ENCODE data around the gene RTN4RL1. TPM values are rescaled to one million over a fixed set of nuclear protein-coding genes. Genes with fewer than 3 reads are reported as not detected.

The RTN4RL1 gene
- total RNA-seq, 1 experiment from 2014 or later, result 0.69 TPM

GRCh38 chr17:1949754-1950153, 75.4 kb downstream of the RTN4RL1 start:
- no peak for DNase-seq (ENCODE audit: low read depth)

- DNase-seq (ENCODE audit: low read depth), result no peak
These were observed 76.7 kb downstream of the RTN4RL1 start for GRCh38 chr17:1948517-1948825.

- no peak for DNase-seq (ENCODE audit: low read depth)
These were observed 77.2 kb downstream of the RTN4RL1 start for GRCh38 chr17:1947743-1948516.

GRCh38 chr17:1947229-1947742, 77.8 kb downstream of the RTN4RL1 start:
- no peak for DNase-seq (ENCODE audit: low read depth)

GRCh38 chr17:1946021-1946932, 78.9 kb downstream of the RTN4RL1 start:
- DNase-seq (ENCODE audit: low read depth), result no peak

- DNase-seq (ENCODE audit: low read depth), result no peak
These were observed 79.5 kb downstream of the RTN4RL1 start for GRCh38 chr17:1945621-1946020.

GRCh38 chr17:1943436-1943831, 81.7 kb downstream of the RTN4RL1 start:
- no peak for DNase-seq (ENCODE audit: low read depth)

- DNase-seq (ENCODE audit: low read depth), result no peak
These were observed 82.3 kb downstream of the RTN4RL1 start for GRCh38 chr17:1942666-1943435.

GRCh38 chr17:1942066-1942365, 83.1 kb downstream of the RTN4RL1 start:
- no peak for DNase-seq (ENCODE audit: low read depth)

DNA sequence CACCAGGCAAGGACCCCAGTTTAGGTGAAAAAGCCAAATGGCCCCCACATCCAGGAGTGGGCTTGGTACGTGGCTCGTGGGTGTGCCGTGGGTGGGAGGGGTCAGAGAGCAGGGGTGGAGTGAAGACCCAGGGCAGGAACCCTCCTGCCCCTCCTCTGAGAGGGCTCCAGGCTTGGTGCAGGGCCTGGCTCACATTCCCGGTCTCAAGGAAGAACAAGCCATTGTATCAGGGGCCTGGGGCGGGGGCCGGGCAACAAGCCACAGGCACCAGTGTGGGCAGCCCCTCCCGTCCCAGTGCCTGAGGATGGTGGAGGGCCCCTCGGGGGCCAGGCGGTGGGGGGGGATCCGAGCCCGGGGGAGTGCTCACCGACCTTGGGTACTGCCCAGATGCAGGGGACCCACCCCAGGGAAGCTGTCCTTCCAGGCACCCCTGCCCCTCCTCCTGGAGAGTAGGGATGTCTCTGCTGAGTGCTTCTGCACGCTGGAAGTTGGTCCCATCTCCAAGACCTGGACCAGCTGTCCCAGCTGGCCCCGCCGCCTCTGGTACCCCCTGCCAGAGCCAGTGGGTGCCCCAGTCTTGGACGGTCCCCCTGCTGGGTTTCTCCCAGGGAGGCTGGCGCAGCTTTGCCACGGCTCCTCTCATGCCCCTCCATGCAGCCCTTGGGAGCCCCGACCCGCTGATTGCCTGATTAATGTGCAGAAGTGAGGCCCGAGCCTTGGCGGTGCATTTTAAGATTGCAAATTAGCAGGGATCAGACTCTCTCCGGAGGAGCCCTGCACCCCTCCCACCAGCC, 83.7 kb downstream of the RTN4RL1 start:
- DNase-seq (ENCODE audit: low read depth), result no peak

DNA sequence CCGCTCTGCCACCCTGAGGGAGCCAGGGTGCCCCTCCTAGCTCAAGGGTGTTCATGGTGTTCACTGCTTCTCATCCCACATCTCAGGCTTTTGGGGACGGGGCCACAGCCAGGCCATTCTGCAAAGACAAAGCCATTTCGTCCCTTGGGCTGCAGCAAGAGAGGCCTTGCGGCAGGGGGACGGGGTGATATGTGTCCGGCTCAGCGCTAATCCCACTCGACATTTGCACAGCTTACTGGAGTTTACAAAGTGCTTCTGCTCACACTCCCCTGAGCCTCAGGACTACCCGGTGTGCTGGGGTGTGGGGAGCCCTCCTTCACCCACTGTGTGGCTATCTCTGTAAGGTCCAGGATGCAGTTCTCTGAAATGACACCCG, 84.3 kb downstream of the RTN4RL1 start:
- no peak for DNase-seq (ENCODE audit: low read depth)

DNA sequence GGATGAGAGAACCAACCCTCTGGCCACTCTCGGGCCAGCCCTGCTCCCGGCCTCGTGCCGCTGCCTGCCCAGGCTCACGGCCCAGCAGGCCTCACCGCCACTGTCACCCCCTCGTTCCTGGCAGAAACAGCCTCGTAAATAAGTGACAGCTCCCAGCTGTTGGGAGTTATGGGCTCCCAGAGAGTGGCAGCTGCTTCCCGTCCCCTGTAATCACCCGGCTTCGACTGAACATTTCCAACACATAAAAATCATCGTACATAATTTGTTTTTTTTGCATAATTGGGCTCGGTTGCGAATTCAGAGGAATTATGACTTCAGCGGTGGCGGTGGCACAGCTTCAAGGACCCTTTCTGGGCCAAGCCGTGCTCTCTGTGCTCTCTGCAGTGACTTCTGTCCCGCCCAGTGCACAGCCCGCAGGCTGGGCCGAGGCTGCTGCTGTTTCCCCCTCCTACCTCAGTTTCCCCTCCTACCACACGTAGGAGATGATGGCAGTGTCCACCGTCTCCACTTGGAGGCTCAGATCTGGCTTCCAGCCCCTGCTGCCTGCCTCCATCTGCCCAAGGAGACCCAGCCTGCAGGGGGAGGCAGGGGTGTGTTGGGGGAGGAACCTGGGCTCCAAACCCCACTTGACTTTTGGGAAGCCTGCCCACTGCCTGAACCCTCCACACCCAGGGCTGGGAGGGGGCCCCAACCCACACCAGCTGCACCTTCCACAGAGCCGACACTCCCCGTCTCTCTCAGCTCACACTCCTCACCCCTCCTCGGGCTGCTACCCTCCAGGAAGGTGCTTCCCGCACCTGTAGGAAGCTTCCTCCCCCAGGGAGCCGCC, 84.9 kb downstream of the RTN4RL1 start:
- DNase-seq (ENCODE audit: low read depth), result peak; percentile 75

DNA sequence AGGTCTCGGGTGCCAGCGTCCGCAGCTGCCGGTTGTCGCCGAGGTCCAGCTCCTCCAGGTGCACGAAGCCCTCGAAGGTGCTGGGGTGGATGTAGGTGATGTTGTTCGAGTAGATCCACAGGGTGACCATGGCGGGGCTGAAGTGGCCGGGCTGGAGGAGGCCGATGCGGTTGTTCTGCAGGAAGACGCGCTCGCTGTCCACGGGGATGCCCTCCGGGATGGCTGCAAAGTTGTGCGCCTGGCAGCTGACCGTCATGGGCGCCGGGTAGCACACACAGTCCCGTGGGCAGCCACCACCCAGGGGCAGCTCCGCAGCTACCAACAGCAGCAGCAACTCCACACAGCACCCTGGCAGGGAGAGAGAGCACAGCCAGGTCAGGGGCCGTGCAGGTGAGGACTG, 87.7 kb downstream of the RTN4RL1 start:
- DNase-seq (ENCODE audit: low read depth), result no peak

DNA sequence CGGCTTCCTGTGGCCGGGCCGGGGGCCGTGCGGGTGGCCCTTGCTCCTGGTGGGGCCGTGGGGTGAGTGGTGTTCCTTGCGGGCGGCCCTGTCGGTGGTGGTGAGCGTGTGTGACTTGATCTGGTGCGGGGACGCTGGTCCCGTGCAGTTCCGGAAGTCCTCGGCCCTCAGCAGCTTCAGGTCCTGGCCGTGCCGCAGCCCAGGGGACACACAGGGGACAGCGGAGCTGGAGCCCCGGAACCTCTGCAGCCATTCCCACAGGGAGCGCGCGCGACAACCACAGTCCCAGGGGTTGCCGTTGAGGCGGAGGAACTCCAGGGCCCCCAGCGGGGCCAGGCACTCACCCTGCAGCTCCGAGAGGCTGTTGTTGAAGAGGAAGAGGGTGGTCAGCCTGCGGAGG, 88.4 kb downstream of the RTN4RL1 start:
- no peak for DNase-seq (ENCODE audit: low read depth)

DNA sequence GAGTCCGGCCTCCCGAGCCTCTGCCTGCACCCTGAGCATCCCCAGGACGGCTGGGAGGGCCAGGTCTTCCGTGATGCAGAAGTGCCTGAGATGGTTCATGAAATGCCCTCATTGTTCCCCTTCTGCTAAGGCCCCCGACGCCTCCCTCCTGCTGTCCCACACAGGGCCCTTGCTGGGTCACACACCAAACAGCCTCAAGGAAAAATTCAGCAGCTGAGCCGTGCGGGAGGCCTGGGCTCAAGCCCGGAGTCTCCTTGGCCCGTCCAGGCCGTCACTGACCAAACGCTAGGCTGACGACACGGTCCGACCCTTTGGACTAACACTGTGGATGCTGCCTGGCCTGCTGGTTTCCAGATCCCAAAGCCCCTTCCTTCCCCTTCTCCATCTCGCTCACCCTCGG, 90.2 kb downstream of the RTN4RL1 start:
- DNase-seq (ENCODE audit: low read depth), result no peak

DNA sequence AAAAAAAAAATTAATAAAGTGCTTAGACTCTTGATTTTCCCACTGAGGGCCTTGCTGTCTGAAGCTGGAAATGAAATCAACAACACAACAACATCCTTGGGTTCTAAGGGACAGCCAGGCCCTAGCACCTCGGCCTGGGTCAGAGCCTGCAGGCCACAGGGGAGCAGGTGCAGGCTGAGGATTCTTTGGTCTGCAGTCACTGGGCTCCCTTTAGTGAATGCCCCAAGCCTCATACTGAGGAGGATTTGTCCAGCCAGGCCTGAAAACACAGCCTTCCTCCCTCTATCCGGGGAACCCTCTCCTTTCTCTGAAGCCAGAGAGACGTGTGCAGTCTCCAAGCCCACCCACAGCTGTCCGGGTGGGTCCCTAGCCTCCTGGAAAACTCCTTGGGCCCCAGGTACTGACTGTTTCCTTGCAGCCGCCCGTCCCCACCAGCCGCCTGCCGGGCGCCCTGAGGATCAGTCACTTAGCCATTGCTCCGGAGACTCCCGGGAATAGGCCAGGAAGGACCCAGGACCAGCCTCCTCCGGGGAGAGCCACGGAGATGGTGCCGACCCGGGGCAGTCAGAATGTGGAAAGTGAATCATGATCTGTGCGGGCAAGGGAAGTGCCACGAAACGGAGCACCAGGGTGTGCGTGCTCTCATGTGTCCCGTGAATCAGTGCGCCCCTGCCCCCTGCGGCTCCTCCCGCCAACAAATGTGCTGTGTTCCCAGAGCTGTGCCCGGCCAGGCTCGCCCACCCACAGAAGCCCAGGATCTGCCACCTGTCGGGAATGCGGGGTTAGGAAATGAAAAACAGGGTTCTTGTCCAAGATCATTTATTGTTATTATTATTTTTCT, 91.0 kb downstream of the RTN4RL1 start:
- no peak for DNase-seq (ENCODE audit: low read depth)

DNA sequence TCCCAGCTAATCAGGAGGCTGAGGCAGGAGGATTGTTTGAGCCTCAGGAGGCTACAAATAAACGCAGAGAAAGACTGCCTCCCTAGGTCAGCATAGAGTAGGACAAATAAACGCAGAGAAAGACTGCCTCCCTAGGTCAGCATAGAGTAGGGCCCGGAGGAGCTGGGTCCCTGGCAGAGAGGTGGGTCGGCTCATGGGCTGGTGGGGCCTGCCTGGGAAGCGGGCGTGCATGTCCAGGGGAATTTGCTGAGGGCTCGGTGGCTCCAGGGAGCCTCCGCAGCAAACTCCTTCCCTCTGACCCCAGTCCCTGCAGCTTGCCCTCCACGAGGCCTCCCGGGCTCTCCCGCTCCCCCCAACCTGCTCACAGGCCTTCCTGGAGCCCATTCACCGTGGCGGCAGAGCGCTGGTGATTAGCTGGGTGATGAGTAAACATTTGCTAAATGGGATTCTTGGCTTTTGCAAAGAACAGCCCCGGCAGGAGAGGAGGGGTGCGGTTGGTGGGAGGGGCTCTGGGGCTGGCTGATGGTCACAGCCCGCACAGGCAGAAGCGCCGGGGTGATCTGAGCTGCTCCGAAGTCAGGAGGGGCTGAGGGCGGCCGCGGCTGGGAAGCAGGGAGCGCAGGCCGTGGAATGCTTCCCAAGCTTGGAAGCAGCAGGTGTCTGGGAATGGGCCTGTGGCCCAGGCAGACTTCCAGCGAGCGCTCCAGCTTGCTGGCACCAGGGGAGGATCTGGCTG, 93.1 kb downstream of the RTN4RL1 start:
- no peak for DNase-seq (ENCODE audit: low read depth)

DNA sequence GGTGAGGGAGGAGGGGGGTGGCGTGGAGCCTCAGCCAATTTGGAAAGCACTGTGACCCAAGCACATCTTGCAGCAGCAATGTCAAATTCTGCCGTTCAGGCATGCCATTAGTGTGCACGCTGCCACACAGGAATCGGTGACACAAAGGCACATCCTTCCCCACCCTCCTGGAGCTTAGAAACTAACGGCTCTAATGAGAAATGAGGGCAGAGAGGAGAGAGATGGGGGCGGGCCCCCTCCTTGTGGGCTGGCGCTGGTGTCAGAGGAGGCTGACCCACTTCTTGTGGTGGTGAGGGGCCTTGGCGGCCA, 94.8 kb downstream of the RTN4RL1 start:
- no peak for DNase-seq (ENCODE audit: low read depth)

DNA sequence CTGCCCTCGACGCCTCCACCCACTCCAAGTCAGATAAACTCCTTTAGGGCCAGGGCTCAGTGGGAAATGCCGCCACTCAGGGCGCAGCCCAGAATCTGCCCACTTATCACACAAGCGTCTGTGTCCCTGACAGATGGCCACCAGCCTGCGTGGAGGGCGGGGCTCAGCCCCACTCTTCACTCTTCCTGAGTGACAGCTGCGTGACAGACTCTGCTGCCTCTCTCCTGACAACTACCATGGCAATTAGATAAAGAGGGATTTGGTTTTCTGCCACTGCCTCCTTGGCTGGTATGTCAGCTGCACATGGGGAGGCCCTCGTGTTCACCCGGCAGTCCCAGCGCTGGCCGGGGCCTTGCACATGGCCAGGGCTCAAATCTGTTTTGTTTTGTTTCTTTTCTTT, 96.2 kb downstream of the RTN4RL1 start:
- no peak for DNase-seq (ENCODE audit: low read depth)
